GM19193 (cell line): Measurements from ENCODE around the gene RPS6KC1.

ENCODE experiments used
- POLR2A ChIP-seq: IDR thresholded peaks from 4 replicates; pipeline ENCODE4 v1.6.1; 2011; ENCODE audit not compliant: insufficient read depth, insufficient read length; ENCODE audit errors: extremely low read depth

Gene RPS6KC1

GRCh38 chr1:213247038-213247437 lies 196.0 kb downstream of the RPS6KC1 start:
- TF ChIP-seq POLR2A = no peak

- TF ChIP-seq POLR2A = no peak
Measured at GRCh38 chr1:213249395-213249794, 198.4 kb downstream of the RPS6KC1 start.

GRCh38 chr1:213250041-213250440 lies 199.0 kb downstream of the RPS6KC1 start:
- TF ChIP-seq POLR2A = no peak

GRCh38 chr1:213250446-213250845 lies 199.4 kb downstream of the RPS6KC1 start:
- no peak for TF ChIP-seq POLR2A

GRCh38 chr1:213251972-213252371 lies 200.9 kb downstream of the RPS6KC1 start:
- no peak for TF ChIP-seq POLR2A

- no peak for TF ChIP-seq POLR2A
Measured at GRCh38 chr1:213256438-213257087, 205.5 kb downstream of the RPS6KC1 start.

GRCh38 chr1:213260311-213261075 lies 209.5 kb downstream of the RPS6KC1 start:
- no peak for TF ChIP-seq POLR2A

- TF ChIP-seq POLR2A = no peak
Measured at GRCh38 chr1:213264531-213264930, 213.5 kb downstream of the RPS6KC1 start.

- no peak for TF ChIP-seq POLR2A
Measured at GRCh38 chr1:213266983-213267772, 216.1 kb downstream of the RPS6KC1 start.

- TF ChIP-seq POLR2A = no peak
Measured at GRCh38 chr1:213268221-213268620, 217.2 kb downstream of the RPS6KC1 start.

- no peak for TF ChIP-seq POLR2A
Measured at GRCh38 chr1:213269829-213270228, 218.8 kb downstream of the RPS6KC1 start.

GRCh38 chr1:213273546-213273945 lies 222.5 kb downstream of the RPS6KC1 start:
- TF ChIP-seq POLR2A = no peak

GRCh38 chr1:213274140-213274539 lies 223.1 kb downstream of the RPS6KC1 start:
- TF ChIP-seq POLR2A = no peak

GRCh38 chr1:213275293-213275692 lies 224.3 kb downstream of the RPS6KC1 start:
- TF ChIP-seq POLR2A = no peak

- TF ChIP-seq POLR2A = no peak
Measured at GRCh38 chr1:213276236-213276635, 225.2 kb downstream of the RPS6KC1 start.
